WTC11 (cell line): Measurements from ENCODE around the gene RAB6C. TPM values are rescaled to one million over a fixed set of nuclear protein-coding genes. Genes with fewer than 3 reads are reported as not detected.
"Not testable (repeated sequence)": the region's sequence is repeated elsewhere in the genome, so short reads cannot be mapped to it uniquely, and the experiment has no call there.

Experiments used
- ATAC-seq: fragments of 200-7000 bp; cut with Tn5 transposase; 2 replicates; pipeline ENCODE4 v1.10.0; 2021; ENCODE audit warnings: mild to moderate bottlenecking, moderate library complexity
- Bru-seq: library from RNA; stranded (reverse); fragments of 400-500 nt; gene quantifications from one replicate; lab custom pipeline; 2021; lab: Mats Ljungman, UMichigan
- CTCF ChIA-PET: fragments of 300-600 bp; sonication (Branson Sonifier 250); formaldehyde crosslinking; loops from one replicate; lab custom pipeline; 2021; ENCODE audit warnings: antibody characterized with exemption; lab: Charles Lee
- POLR2A ChIA-PET: fragments of 350-600 bp; sonication (Branson Sonifier 250); formaldehyde crosslinking; loops from one replicate; lab custom pipeline; 2021; ENCODE audit warnings: antibody characterized with exemption; lab: Charles Lee
- DNase-seq: peaks from one replicate; pipeline ENCODE4 v3.0.0; 2021; ENCODE audit warnings: low spot score
- H3K27ac Mint-ChIP-seq: 2 replicates; pipeline ENCODE4 v1.8.0; 2021; ENCODE audit warnings: mixed read lengths
- H3K27me3 Mint-ChIP-seq: 2 replicates; pipeline ENCODE4 v1.8.0; 2021; ENCODE audit warnings: low read depth, mild to moderate bottlenecking, moderate library complexity, mixed read lengths
- H3K36me3 Mint-ChIP-seq: 2 replicates; pipeline ENCODE4 v1.8.0; 2021; ENCODE audit warnings: mixed read lengths
- H3K4me1 Mint-ChIP-seq: 2 replicates; pipeline ENCODE4 v1.8.0; 2022; ENCODE audit warnings: mixed read lengths
- H3K4me3 Mint-ChIP-seq: 2 replicates; pipeline ENCODE4 v1.8.0; 2021; ENCODE audit warnings: mild to moderate bottlenecking, moderate library complexity, mixed read lengths
- H3K9me3 Mint-ChIP-seq: 2 replicates; pipeline ENCODE4 v1.8.0; 2021; ENCODE audit warnings: mixed read lengths
- ETV6 ChIP-seq: sonication (generic); formaldehyde crosslinking; IDR thresholded peaks from 2 replicates; pipeline ENCODE4 v1.8.1; 2022; ENCODE audit warnings: mild to moderate bottlenecking, missing genetic modification reagents
- FOXJ3 ChIP-seq: sonication (generic); formaldehyde crosslinking; IDR thresholded peaks from 2 replicates; pipeline ENCODE4 v1.9.0; 2021; ENCODE audit warnings: missing genetic modification reagents, mild to moderate bottlenecking, borderline replicate concordance
- FOXK1 ChIP-seq: sonication (generic); formaldehyde crosslinking; IDR thresholded peaks from 2 replicates; pipeline ENCODE4 v1.8.0; 2022; ENCODE audit warnings: mild to moderate bottlenecking, moderate library complexity, missing genetic modification reagents
- GTF2I ChIP-seq: fragments of 250-450 bp; sonication (Bioruptor Pico); conservative IDR thresholded peaks from 2 replicates; pipeline ENCODE4 v1.4.0; 2021; ENCODE audit warnings: mild to moderate bottlenecking
- HMGA2 ChIP-seq: fragments of 250-450 bp; sonication (Bioruptor Pico); IDR thresholded peaks from 2 replicates; pipeline ENCODE4 v1.4.0; 2021; ENCODE audit warnings: mild to moderate bottlenecking, moderate library complexity
- PRRX2 ChIP-seq: fragments of 250-450 bp; sonication (Bioruptor Pico); IDR thresholded peaks from 2 replicates; pipeline ENCODE4 v1.8.0; 2021; ENCODE audit warnings: mild to moderate bottlenecking
- RELA ChIP-seq: sonication (generic); formaldehyde crosslinking; IDR thresholded peaks from 2 replicates; pipeline ENCODE4 v1.8.1; 2022; ENCODE audit warnings: missing genetic modification reagents, mild to moderate bottlenecking, borderline replicate concordance
- ZNF121 ChIP-seq: sonication (generic); formaldehyde crosslinking; IDR thresholded peaks from 2 replicates; pipeline ENCODE4 v1.8.0; 2023; ENCODE audit warnings: missing genetic modification reagents
- ZNF423 ChIP-seq: fragments of 250-450 bp; sonication (Bioruptor Pico); IDR thresholded peaks from 2 replicates; pipeline ENCODE4 v2.1.2; 2022; ENCODE audit warnings: mild to moderate bottlenecking, moderate library complexity
- long read RNA-seq, 3 experiments: library from RNA in 1 of 3; library from capped mRNA in 1 of 3; library from polyadenylated mRNA in 1 of 3; unstranded in 2 of 3; stranded (forward) in 1 of 3; transcript quantifications; one replicate each; pipeline ENCODE4 v2.0.0, GENCODE V29; 2021
- total RNA-seq: library from RNA; stranded (reverse); gene quantifications from 3 replicates; pipeline ENCODE4 v1.2.3, GENCODE V29; 2021
- TF ChIP-seq, protein P1 (sequence below): fragments of 200-600 bp; IDR thresholded peaks from 2 replicates; pipeline ENCODE4 v1.8.0; 2022; ENCODE audit warnings: antibody characterized with exemption
- TF ChIP-seq, protein P2 (sequence below): sonication (generic); formaldehyde crosslinking; IDR thresholded peaks from 2 replicates; pipeline ENCODE4 v1.8.1; 2023; ENCODE audit warnings: mild to moderate bottlenecking, missing genetic modification reagents, moderate library complexity
- TF ChIP-seq, protein P3 (sequence below): sonication (generic); formaldehyde crosslinking; conservative IDR thresholded peaks from 2 replicates; pipeline ENCODE4 v1.8.1; 2022; ENCODE audit warnings: mild to moderate bottlenecking, missing genetic modification reagents
- TF ChIP-seq, protein P4 (sequence below): sonication (generic); formaldehyde crosslinking; IDR thresholded peaks from 2 replicates; pipeline ENCODE4 v1.8.0; 2022; ENCODE audit warnings: mild to moderate bottlenecking, missing genetic modification reagents
- TF ChIP-seq, protein P5 (sequence below): sonication (generic); formaldehyde crosslinking; IDR thresholded peaks from 2 replicates; pipeline ENCODE4 v1.8.1; 2022; ENCODE audit warnings: mild to moderate bottlenecking, missing genetic modification reagents, moderate library complexity, borderline replicate concordance
- TF ChIP-seq, protein P6 (sequence below): sonication (generic); formaldehyde crosslinking; IDR thresholded peaks from 2 replicates; pipeline ENCODE4 v1.8.1; 2022; ENCODE audit warnings: low read depth, missing genetic modification reagents, borderline replicate concordance

The RAB6C gene
- total RNA-seq (0.07 to 0.09 TPM (median 0.07 TPM) in 3 replicates), Bru-seq, nascent RNA (percentile 23 among the genes with signal in this experiment)
- long read RNA-seq, experiment 1, partial matches to known transcripts, result 0 of 1 reads
- long read RNA-seq, experiment 1, other reads (novel, unspliced or antisense), result 0 of 1 reads
- long read RNA-seq, experiment 2, result 0 reads
- long read RNA-seq, experiment 3, result 0 reads

DNA sequence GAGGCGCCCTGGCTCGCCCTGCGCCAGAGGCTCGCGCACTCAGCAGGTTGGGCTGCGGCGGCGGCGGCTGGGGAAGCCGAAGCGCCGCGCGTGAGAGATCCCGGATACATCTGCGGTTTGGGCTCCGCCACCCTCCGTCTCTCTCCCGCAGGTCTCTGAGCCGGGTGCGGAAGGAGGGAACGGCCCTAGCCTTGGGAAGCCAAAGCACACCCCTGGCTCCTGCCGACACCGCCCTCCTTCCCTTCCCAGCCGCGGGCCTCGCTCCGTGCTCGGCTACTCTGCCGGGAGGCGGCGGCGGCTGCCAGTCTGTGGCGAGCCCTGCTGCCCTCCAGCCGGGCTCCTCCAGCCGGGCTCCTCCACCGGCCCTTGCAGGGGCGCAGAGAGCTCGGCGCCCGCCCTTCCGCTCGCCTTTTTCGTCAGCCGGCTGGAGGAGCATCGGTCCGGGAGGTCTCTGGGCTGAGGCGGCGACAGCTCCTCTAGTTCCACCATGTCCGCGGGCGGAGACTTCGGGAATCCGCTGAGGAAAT lies at the start of gene RAB6C:
Gene RAB6C (plus strand): TSS at position 38 of the 527 bp plus-strand sequence. CDS start 450 bp downstream, at position 488.
- peaks cover 50% of the 10 kb centered on the region for H3K27me3 Mint-ChIP-seq
- H3K9me3 Mint-ChIP-seq, POLR2A ChIA-PET, H3K36me3 Mint-ChIP-seq, H3K27ac Mint-ChIP-seq: not testable (repeated sequence)
- H3K4me3 Mint-ChIP-seq, result peak within 1 kb of the TSS; percentile 68
- peak; percentile 66 for DNase-seq
- CTCF ChIA-PET, result interaction anchor here (1.2 kb wide), 1 partner anchor 43 kb away, joined by 3 read pairs; no protein-coding TSS in a partner anchor
- ATAC-seq, result peak; percentile 91
- peaks cover 18% of the 10 kb centered on the region for H3K4me1 Mint-ChIP-seq

DNA sequence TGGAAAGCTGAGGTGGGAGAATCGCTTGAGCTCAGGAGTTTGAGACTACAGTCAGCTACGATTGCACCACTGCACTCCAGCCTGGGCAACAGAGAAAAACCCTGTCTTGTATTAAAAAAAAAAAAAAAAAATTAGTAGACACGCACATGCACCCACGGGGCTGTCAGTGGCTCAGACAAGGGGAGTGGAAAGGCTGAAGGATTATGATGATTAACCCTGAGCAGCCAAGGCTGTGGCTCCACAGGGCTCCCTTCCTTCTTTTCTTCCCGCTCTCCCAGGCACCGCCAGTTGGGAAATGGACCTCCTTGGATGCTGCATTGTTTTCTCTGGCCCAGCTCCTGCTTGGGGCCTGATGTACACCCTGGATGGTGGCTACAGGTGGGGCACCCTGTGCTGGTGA lies 49.0 kb upstream of the RAB6C start:
- POLR2A ChIA-PET, result no interaction called here
- H3K27me3 Mint-ChIP-seq, result peaks cover 20% of the 10 kb centered on the region
- no peak for DNase-seq
- ATAC-seq, result no peak
- no peak overlapping the region for H3K27ac Mint-ChIP-seq
- TF ChIP-seq FOXJ3 (CRISPR knock-in tag) (no peak), FOXK1 (CRISPR knock-in tag) (no peak), HMGA2 (CRISPR knock-in tag) (no peak), ETV6 (CRISPR knock-in tag) (no peak), ZNF423 (no peak), RELA (CRISPR knock-in tag) (no peak)
- TF ChIP-seq, protein P1, sequence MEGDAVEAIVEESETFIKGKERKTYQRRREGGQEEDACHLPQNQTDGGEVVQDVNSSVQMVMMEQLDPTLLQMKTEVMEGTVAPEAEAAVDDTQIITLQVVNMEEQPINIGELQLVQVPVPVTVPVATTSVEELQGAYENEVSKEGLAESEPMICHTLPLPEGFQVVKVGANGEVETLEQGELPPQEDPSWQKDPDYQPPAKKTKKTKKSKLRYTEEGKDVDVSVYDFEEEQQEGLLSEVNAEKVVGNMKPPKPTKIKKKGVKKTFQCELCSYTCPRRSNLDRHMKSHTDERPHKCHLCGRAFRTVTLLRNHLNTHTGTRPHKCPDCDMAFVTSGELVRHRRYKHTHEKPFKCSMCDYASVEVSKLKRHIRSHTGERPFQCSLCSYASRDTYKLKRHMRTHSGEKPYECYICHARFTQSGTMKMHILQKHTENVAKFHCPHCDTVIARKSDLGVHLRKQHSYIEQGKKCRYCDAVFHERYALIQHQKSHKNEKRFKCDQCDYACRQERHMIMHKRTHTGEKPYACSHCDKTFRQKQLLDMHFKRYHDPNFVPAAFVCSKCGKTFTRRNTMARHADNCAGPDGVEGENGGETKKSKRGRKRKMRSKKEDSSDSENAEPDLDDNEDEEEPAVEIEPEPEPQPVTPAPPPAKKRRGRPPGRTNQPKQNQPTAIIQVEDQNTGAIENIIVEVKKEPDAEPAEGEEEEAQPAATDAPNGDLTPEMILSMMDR, result no peak
- TF ChIP-seq, protein P2, sequence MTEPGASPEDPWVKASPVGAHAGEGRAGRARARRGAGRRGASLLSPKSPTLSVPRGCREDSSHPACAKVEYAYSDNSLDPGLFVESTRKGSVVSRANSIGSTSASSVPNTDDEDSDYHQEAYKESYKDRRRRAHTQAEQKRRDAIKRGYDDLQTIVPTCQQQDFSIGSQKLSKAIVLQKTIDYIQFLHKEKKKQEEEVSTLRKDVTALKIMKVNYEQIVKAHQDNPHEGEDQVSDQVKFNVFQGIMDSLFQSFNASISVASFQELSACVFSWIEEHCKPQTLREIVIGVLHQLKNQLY, result no peak
- TF ChIP-seq, protein P3, sequence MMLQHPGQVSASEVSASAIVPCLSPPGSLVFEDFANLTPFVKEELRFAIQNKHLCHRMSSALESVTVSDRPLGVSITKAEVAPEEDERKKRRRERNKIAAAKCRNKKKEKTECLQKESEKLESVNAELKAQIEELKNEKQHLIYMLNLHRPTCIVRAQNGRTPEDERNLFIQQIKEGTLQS (CRISPR knock-in tag), result no peak
- TF ChIP-seq, protein P4, sequence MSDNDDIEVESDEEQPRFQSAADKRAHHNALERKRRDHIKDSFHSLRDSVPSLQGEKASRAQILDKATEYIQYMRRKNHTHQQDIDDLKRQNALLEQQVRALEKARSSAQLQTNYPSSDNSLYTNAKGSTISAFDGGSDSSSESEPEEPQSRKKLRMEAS (CRISPR knock-in tag), result no peak
- TF ChIP-seq, protein P5, sequence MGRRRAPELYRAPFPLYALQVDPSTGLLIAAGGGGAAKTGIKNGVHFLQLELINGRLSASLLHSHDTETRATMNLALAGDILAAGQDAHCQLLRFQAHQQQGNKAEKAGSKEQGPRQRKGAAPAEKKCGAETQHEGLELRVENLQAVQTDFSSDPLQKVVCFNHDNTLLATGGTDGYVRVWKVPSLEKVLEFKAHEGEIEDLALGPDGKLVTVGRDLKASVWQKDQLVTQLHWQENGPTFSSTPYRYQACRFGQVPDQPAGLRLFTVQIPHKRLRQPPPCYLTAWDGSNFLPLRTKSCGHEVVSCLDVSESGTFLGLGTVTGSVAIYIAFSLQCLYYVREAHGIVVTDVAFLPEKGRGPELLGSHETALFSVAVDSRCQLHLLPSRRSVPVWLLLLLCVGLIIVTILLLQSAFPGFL (CRISPR knock-in tag), result no peak
- H3K36me3 Mint-ChIP-seq, result no peaks in the 10 kb centered on the region
- H3K9me3 Mint-ChIP-seq, result no peaks in the 10 kb centered on the region
- no peak overlapping the region for H3K4me3 Mint-ChIP-seq
- CTCF ChIA-PET, result no interaction called here
- peaks cover 23% of the 10 kb centered on the region for H3K4me1 Mint-ChIP-seq

DNA sequence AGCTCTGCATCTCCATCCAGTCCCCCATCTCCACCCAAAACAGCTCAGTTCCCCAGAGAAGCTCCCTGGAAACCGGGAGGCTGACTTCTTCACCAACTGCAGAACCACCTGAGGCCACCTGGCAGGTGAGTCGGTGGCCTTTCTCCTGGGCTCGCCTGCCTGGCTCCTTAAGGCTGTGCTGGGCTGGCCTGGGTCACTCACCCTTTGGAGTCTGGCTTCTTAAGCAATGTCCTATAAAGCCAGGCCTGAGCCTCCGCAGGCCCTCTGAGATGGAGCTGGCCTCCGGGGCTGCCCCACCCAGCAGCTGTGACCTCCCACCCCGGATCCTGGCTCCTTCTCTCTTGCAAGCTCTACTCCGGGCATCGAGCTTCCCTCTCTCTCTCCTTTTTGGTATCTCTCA lies 46.1 kb upstream of the RAB6C start:
- H3K9me3 Mint-ChIP-seq, CTCF ChIA-PET, H3K36me3 Mint-ChIP-seq, DNase-seq, H3K27ac Mint-ChIP-seq, ATAC-seq: not testable (repeated sequence)
- peak overlapping the region; percentile 68 for H3K4me3 Mint-ChIP-seq
- peaks cover 20% of the 10 kb centered on the region for H3K27me3 Mint-ChIP-seq
- POLR2A ChIA-PET, result interaction anchor here (0.6 kb wide), 1 partner anchor 148 kb away, joined by 5 read pairs; no protein-coding TSS in a partner anchor
- H3K4me1 Mint-ChIP-seq, result peaks cover 26% of the 10 kb centered on the region

DNA sequence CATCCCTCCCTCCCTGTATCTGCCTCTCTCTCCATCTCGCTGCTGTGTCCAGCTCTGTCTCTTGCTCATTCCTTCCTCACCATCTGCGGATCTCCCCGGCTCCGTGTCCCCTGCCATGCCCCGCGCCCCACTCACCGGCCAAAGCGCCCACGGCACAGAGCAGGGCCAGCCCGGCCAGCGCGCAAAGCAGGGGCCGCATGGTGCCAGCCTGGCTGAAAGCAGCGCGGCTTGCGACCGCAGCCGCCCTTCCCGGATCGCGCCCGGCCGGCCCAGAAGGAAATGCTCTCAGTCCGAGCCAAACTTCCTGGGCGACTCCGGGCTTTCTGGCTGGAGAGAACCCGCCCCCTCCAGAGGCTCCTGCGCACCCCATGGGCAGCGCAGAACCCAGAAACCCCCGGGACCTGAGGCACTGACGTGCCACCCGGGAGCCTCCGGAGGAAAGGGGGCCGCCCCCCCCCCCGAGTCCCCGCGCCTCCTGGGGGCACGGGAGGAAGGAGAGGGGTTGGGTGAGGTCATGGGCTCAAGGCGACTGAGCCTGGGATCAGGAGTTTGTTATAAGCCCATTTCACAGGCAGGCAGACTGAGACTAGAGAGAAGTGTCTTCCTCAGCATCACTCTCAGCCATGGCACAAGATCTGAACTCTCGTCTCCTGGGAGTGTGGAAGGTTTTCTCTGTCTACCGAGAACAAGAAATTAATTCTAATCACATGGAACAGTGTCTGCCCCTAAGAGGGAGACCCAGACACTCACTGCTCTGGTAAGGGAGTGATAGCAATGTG lies 45.2 kb upstream of the RAB6C start:
- no peak overlapping the region for H3K27ac Mint-ChIP-seq
- no peaks in the 10 kb centered on the region for H3K9me3 Mint-ChIP-seq
- peak; percentile 92 for TF ChIP-seq ZNF121 (CRISPR knock-in tag)
- TF ChIP-seq, protein P4 (CRISPR knock-in tag), result peak; percentile 17; the same call in 1 of the 2 replicates
- TF ChIP-seq GTF2I (CRISPR knock-in tag), result peak; percentile 94
- no peak for TF ChIP-seq PRRX2 (CRISPR knock-in tag)
- TF ChIP-seq, protein P6, sequence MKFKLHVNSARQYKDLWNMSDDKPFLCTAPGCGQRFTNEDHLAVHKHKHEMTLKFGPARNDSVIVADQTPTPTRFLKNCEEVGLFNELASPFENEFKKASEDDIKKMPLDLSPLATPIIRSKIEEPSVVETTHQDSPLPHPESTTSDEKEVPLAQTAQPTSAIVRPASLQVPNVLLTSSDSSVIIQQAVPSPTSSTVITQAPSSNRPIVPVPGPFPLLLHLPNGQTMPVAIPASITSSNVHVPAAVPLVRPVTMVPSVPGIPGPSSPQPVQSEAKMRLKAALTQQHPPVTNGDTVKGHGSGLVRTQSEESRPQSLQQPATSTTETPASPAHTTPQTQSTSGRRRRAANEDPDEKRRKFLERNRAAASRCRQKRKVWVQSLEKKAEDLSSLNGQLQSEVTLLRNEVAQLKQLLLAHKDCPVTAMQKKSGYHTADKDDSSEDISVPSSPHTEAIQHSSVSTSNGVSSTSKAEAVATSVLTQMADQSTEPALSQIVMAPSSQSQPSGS (CRISPR knock-in tag), result no peak
- peak; percentile 26 for DNase-seq
- peaks cover 20% of the 10 kb centered on the region for H3K27me3 Mint-ChIP-seq
- peak overlapping the region; percentile 68 for H3K4me3 Mint-ChIP-seq
- POLR2A ChIA-PET, result interaction anchor here (0.6 kb wide), 1 partner anchor 149 kb away, joined by 5 read pairs; no protein-coding TSS in a partner anchor
- no peaks in the 10 kb centered on the region for H3K36me3 Mint-ChIP-seq
- peaks cover 22% of the 10 kb centered on the region for H3K4me1 Mint-ChIP-seq
- CTCF ChIA-PET, result no interaction called here
- ATAC-seq, result peak; percentile 67
